ENCODE measurements around the gene USHBP1.

GRCh38 chr19:17202249-17202648, 62.3 kb downstream of the USHBP1 start:
- TF ChIP-seq CTCF (IDR thresholded peaks at IDR 0.05; ENCODE audit: insufficient read depth, low read length, poor library complexity, severe bottlenecking), result no peak
- no peak for TF ChIP-seq EZH2phosphoT487 (conservative IDR thresholded peaks at IDR 0.05; ENCODE audit: low read length)
